Esophagus muscularis mucosa (tissue), 4 donors: Measurements from ENCODE around the gene FSD2. TPM values are rescaled to one million over a fixed set of nuclear protein-coding genes. Genes with fewer than 3 reads are reported as not detected.
"Not testable (repeated sequence)": the region's sequence is repeated elsewhere in the genome, so short reads cannot be mapped to it uniquely, and the experiment has no call there.

ENCODE experiments used
- DNase-seq: peaks from one replicate; pipeline ENCODE4 v3.0.0-alpha.2; 2017; ENCODE audit errors: extremely low spot score
- H3K27ac ChIP-seq, 4 donors: fragments of 200-600 bp; sonication (generic); replicated peaks in 1 of 4; 1 replicate in 3 of 4; 2 replicates in 1 of 4; pipeline ENCODE4 v1.5.1; 2016 to 2019; ENCODE audit warnings: mild to moderate bottlenecking in 1 of 4
- H3K27me3 ChIP-seq, 4 donors: fragments of 200-600 bp; sonication (generic); one replicate each; pipeline versions ENCODE4 v1.5.1 to v1.6.0; 2016 to 2019
- H3K36me3 ChIP-seq, 4 donors: fragments of 200-600 bp; sonication (generic); one replicate each; pipeline ENCODE4 v1.5.1; 2016 to 2019
- H3K4me1 ChIP-seq, 4 donors: fragments of 200-600 bp; sonication (generic); one replicate each; pipeline ENCODE4 v1.5.1; 2016 to 2019
- H3K4me3 ChIP-seq, 4 donors: fragments of 200-600 bp; sonication (generic); 1 replicate in 2 of 4; 2 replicates in 2 of 4; pipeline ENCODE4 v1.5.1; 2016 to 2019; ENCODE audit warnings: mild to moderate bottlenecking in 4 of 4, moderate library complexity in 1 of 4
- H3K9me3 ChIP-seq, 4 donors: fragments of 200-600 bp; sonication (generic); 1 replicate in 3 of 4; 2 replicates in 1 of 4; pipeline ENCODE4 v1.5.1; 2016 to 2019
- CTCF ChIP-seq, 3 experiments: fragments of 200-600 bp in 2 of 3; fragments of 450-650 bp in 1 of 3; sonication (generic) in 2 of 3; IDR thresholded peaks; one replicate each; pipeline ENCODE4 v1.5.1; 2017 to 2019; ENCODE audit warnings: antibody characterized with exemption in 3 of 3, mild to moderate bottlenecking in 2 of 3, moderate library complexity in 1 of 3
- EP300 ChIP-seq: sonication (generic); formaldehyde crosslinking; IDR thresholded peaks from one replicate; pipeline ENCODE4 v1.6.1; 2017; ENCODE audit warnings: antibody characterized with exemption
- POLR2A ChIP-seq: fragments of 450-650 bp; IDR thresholded peaks from one replicate; pipeline ENCODE4 v1.6.1; 2017; ENCODE audit warnings: antibody characterized with exemption, moderate library complexity, mild to moderate bottlenecking, low read depth
- POLR2AphosphoS5 ChIP-seq, 2 donors: sonication (generic); formaldehyde crosslinking; IDR thresholded peaks; one replicate each; pipeline ENCODE4 v1.6.1; 2017; ENCODE audit warnings: antibody characterized with exemption in 2 of 2
- WGBS: methylation state at CpG from one replicate; pipeline ENCODE4 v1.1.5; 2018; 5-methylcytosine and 5-hydroxymethylcytosine counted together
- intact Hi-C: fragments of 100-400 bp; cut with DNase I; formaldehyde crosslinking; loops from one replicate; pipeline ENCODE4 v1.15.1; 2023
- total RNA-seq, 4 donors: library from RNA; depleted of rRNA; stranded (reverse); fragments of >200 nt; gene quantifications; one replicate each; pipeline versions ENCODE4 v1.1.0 to v1.2.1, GENCODE V29; 2016

The FSD2 gene
- total RNA-seq, 4 donors from 2014 or later: not detected

- Histone ChIP-seq H3K36me3 (no peaks in the 10 kb centered on the region), H3K27ac (no peak overlapping the region), H3K4me3 (no peak overlapping the region), H3K27me3 (peaks cover 0 to 22% (median 0%) of the 10 kb centered on the region in 4 donors), H3K9me3 (no peaks in the 10 kb centered on the region), H3K4me1 (peaks cover 12 to 21% (median 20%) of the 10 kb centered on the region in 4 donors)
- 83% methylated on average over 3 of the region's 3 CpGs for WGBS
- no peak for TF ChIP-seq POLR2A
- no peak for TF ChIP-seq EP300
- DNase-seq: no peak
- intact Hi-C loops: no loop called here
Measured at GRCh38 chr15:82712036-82712435, 93.8 kb downstream of the FSD2 start.

DNA sequence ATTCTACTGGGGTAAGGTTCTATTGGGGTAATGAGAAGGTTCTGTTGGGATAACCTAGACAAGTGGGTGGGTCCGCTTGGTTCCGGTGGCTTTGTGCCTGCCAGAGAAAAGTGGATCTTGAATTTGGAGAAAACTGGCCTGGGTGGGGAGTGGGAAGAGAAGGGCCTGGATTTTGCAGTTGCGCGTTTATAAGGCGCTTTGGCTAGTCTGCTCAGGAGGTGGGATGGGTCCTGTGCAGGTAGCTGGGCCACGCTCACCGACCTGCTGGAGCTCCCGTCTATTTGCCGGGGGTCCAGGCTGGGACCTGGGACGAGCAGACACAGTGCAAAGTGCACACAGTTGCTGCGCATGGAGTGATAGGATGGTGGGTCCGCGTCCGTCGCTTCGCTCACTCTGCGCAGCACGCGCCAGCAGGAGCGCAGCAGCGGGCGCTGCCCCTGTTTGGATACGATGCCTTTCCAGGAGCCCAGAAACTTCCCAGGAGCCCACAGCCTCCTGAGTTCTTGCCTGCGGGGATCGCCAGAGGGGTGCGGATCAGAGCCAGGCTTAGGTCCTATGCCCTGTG lies 94.9 kb downstream of the FSD2 start:
- TF ChIP-seq POLR2A: no peak
- intact Hi-C loops: no loop called here
- Histone ChIP-seq H3K4me3 (no peak overlapping the region), H3K4me1 (peaks cover 12 to 21% (median 20%) of the 10 kb centered on the region in 4 donors), H3K36me3 (no peaks in the 10 kb centered on the region), H3K27ac (no peak overlapping the region), H3K9me3 (no peaks in the 10 kb centered on the region), H3K27me3 (peaks cover 0 to 22% (median 0%) of the 10 kb centered on the region in 4 donors)
- DNase-seq: no peak
- 95% methylated on average over 25 of the region's 26 CpGs for WGBS

DNA sequence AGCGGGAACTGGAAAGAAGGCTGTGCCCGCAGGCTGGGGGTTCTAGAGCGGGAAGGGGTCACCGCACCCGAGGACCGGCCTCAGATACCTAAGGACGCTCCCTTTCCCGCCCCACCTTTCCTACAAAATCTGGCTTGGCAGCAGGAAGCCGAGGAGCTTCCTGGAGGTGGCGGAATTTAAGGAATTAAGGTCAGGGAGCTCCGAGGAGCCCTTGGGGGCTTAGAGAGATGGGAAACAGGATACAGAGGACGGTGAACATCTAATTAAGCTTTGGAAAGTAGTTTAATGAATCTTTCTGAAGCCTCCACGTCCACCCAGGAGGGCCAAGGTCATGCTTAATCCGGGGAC lies 95.7 kb downstream of the FSD2 start:
- TF ChIP-seq CTCF (IDR thresholded peaks at IDR 0.05) (no peak), POLR2A (no peak), EP300 (no peak), POLR2AphosphoS5 (IDR thresholded peaks at IDR 0.05) (no peak)
- DNase-seq: no peak
- 28% methylated on average over 6 of the region's 14 CpGs for WGBS
- Histone ChIP-seq H3K36me3 (no peaks in the 10 kb centered on the region), H3K27ac (peak overlapping the region; percentile 38 to 79 (median 62)), H3K27me3 (peaks cover 0 to 17% (median 0%) of the 10 kb centered on the region in 4 donors), H3K9me3 (no peaks in the 10 kb centered on the region), H3K4me3 (peak overlapping the region; percentile 66 to 89 (median 74)), H3K4me1 (peaks cover 12 to 21% (median 20%) of the 10 kb centered on the region in 4 donors)
- intact Hi-C loops: no loop called here

DNA sequence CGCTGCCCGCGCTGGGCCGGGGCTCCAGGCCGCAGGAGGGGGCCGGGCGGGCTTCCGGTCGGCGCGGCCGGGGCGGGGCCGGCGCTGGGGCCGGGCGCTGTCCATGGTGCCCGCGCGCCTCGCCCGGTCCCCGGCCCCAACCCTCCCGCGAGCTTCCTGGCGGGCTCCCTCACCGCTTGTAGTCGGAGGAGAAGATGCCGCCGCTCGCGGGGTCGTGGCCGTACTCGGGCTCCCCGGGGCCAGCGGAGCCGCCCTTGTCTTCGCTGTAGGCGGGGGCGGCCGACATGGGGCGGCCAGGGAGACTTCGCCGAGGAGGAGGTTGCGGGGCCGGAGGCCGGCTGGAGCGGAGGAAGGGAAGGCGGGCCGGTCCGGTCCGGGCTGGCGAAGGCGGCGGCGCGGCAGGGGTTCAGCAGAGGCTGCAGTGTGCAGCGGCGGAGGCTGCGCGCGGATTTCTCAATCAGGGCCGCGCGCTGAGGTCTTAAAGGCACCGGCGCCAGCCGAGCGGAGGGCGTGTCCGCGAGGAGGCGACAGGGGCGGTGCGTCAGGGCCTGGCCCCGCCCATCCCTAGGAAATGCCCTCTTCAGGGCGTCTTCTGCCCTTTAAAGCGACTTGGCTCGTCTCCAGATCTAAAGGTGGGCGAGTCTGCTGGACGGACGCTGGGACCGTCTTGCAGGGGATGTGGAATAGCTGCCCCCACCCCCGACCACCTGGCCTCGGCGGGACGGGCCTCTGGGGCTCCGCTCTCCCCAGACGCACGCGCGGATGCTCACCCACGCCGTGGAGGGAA lies 96.3 kb downstream of the FSD2 start, which contains the start of gene AP3B2:
Gene AP3B2, minus strand, starts transcription at position 455 of the 787 bp plus-strand sequence. Its CDS starts 169 bp downstream, at position 286.
- DNase-seq: no peak
- peak within 1 kb of the TSS; percentile 38 to 79 (median 62) for H3K27ac ChIP-seq
- peak within 1 kb of the TSS; percentile 66 to 89 (median 74) for H3K4me3 ChIP-seq
- 0% methylated on average over 8 of the region's 95 CpGs for WGBS
- H3K9me3 ChIP-seq: no peaks in the 10 kb centered on the region
- intact Hi-C loops: no loop called here
- no peaks in the 10 kb centered on the region for H3K36me3 ChIP-seq
- H3K27me3 ChIP-seq: peaks cover 0 to 12% (median 0%) of the 10 kb centered on the region in 4 donors
- no peak for TF ChIP-seq EP300
- no peak for TF ChIP-seq POLR2A
- no peak for TF ChIP-seq CTCF (IDR thresholded peaks at IDR 0.05)
- TF ChIP-seq POLR2AphosphoS5 (IDR thresholded peaks at IDR 0.05): peak in 1 of 2 donors; percentile 60
- peaks cover 12 to 21% (median 20%) of the 10 kb centered on the region in 4 donors for H3K4me1 ChIP-seq

- WGBS: 7% methylated on average over 2 of the region's 15 CpGs
- H3K4me3 ChIP-seq: peak overlapping the region; percentile 66 to 89 (median 74)
- peaks cover 12 to 21% (median 20%) of the 10 kb centered on the region in 4 donors for H3K4me1 ChIP-seq
- TF ChIP-seq POLR2AphosphoS5 (IDR thresholded peaks at IDR 0.05) (no peak), CTCF (IDR thresholded peaks at IDR 0.05) (no peak), POLR2A (no peak), EP300 (no peak)
- no peaks in the 10 kb centered on the region for H3K36me3 ChIP-seq
- H3K9me3 ChIP-seq: no peaks in the 10 kb centered on the region
- no peak for DNase-seq
- no peak overlapping the region for H3K27ac ChIP-seq
- intact Hi-C loops: no loop called here
- H3K27me3 ChIP-seq: peaks cover 0 to 6% (median 0%) of the 10 kb centered on the region in 4 donors
Measured at GRCh38 chr15:82709081-82709420, 96.8 kb downstream of the FSD2 start.

DNA sequence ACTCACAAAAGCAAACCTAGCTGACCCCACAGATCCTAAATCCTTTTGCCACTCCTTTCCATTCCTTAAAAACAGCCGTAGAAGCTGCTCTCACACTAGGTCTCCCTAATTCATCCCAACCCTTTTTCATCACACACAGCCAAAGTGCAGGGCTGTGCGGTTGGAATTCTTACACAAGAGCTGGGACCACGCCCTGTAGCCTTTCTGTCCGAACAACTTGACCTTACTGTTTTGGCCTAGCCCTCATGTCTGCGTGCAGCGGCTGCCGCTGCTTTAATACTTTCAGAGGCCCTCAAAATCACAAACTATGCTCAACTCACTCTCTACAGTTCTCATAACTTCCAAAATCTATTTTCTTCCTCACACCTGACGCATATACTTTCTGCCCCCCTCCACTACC lies 100.0 kb downstream of the FSD2 start:
- DNase-seq, intact Hi-C loops, H3K9me3 ChIP-seq, H3K4me3 ChIP-seq, H3K36me3 ChIP-seq, H3K27ac ChIP-seq, H3K27me3 ChIP-seq: not testable (repeated sequence)
- H3K4me1 ChIP-seq: peaks cover 12 to 21% (median 20%) of the 10 kb centered on the region in 4 donors
- 89% methylated on average over 8 of the region's 8 CpGs for WGBS
